ENCODE data around the gene HSPA12B. TPM values are rescaled to one million over a fixed set of nuclear protein-coding genes. Genes with fewer than 3 reads are reported as not detected.

The HSPA12B gene
- total and polyA plus RNA-seq, 9 of the 15 experiments (the other 6 are each of a cell fraction or from before 2014, with no cell fraction given) = 0.03 to 0.07 TPM; not detected in 7

GRCh38 chr20:3720626-3721025, 11.9 kb upstream of the HSPA12B start (continued):
- TF ChIP-seq ZNF224 (CRISPR knock-in tag; IDR thresholded peaks at IDR 0.05) (no peak), KLF16 (IDR thresholded peaks at IDR 0.05) (no peak), ATF7 (IDR thresholded peaks at IDR 0.05) (no peak), HDAC6 (IDR thresholded peaks at IDR 0.05; ENCODE audit: low read depth, low read length) (no peak), AFF1 (IDR thresholded peaks at IDR 0.05; ENCODE audit: low read depth in 1 of 2, partially characterized antibody in 2 of 2) (no peak), RBM22 (IDR thresholded peaks at IDR 0.05; ENCODE audit: low read depth, low read length, poor library complexity, severe bottlenecking) (no peak), FOSL1 (tag; conservative IDR thresholded peaks at IDR 0.05) (no peak), GATA2 (CRISPR knock-in tag; IDR thresholded peaks at IDR 0.05) (no peak), ZFP91 (CRISPR knock-in tag; IDR thresholded peaks at IDR 0.05) (no peak), NCOA4 (IDR thresholded peaks at IDR 0.05; ENCODE audit: partially characterized antibody) (no peak)
- TF ChIP-seq, protein P1, sequence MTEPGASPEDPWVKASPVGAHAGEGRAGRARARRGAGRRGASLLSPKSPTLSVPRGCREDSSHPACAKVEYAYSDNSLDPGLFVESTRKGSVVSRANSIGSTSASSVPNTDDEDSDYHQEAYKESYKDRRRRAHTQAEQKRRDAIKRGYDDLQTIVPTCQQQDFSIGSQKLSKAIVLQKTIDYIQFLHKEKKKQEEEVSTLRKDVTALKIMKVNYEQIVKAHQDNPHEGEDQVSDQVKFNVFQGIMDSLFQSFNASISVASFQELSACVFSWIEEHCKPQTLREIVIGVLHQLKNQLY (CRISPR knock-in tag; conservative IDR thresholded peaks at IDR 0.05) = no peak
- TF ChIP-seq, protein P2, sequence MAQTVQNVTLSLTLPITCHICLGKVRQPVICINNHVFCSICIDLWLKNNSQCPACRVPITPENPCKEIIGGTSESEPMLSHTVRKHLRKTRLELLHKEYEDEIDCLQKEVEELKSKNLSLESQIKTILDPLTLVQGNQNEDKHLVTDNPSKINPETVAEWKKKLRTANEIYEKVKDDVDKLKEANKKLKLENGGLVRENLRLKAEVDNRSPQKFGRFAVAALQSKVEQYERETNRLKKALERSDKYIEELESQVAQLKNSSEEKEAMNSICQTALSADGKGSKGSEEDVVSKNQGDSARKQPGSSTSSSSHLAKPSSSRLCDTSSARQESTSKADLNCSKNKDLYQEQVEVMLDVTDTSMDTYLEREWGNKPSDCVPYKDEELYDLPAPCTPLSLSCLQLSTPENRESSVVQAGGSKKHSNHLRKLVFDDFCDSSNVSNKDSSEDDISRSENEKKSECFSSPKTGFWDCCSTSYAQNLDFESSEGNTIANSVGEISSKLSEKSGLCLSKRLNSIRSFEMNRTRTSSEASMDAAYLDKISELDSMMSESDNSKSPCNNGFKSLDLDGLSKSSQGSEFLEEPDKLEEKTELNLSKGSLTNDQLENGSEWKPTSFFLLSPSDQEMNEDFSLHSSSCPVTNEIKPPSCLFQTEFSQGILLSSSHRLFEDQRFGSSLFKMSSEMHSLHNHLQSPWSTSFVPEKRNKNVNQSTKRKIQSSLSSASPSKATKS (CRISPR knock-in tag; IDR thresholded peaks at IDR 0.05) = no peak
- TF ChIP-seq, protein P3, sequence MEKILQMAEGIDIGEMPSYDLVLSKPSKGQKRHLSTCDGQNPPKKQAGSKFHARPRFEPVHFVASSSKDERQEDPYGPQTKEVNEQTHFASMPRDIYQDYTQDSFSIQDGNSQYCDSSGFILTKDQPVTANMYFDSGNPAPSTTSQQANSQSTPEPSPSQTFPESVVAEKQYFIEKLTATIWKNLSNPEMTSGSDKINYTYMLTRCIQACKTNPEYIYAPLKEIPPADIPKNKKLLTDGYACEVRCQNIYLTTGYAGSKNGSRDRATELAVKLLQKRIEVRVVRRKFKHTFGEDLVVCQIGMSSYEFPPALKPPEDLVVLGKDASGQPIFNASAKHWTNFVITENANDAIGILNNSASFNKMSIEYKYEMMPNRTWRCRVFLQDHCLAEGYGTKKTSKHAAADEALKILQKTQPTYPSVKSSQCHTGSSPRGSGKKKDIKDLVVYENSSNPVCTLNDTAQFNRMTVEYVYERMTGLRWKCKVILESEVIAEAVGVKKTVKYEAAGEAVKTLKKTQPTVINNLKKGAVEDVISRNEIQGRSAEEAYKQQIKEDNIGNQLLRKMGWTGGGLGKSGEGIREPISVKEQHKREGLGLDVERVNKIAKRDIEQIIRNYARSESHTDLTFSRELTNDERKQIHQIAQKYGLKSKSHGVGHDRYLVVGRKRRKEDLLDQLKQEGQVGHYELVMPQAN (IDR thresholded peaks at IDR 0.05; ENCODE audit: borderline replicate concordance) = no peak

Data from K562 (cell line).